T follicular helper cell (primary cell): ENCODE data around the gene CIRBP.
A peak's percentile ranks its signal among the peaks of the same experiment; 100 is the strongest.
"Not testable (repeated sequence)": the region's sequence is repeated elsewhere in the genome, so short reads cannot be mapped to it uniquely, and the experiment has no call there.

Experiments
- DNase-seq: peaks from one replicate; pipeline ENCODE4 v3.0.0-alpha.2; 2020; ENCODE audit warnings: low read depth

Gene CIRBP

GRCh38 chr19:1243768-1244692, 25.1 kb upstream of the CIRBP start:
- peak; percentile 79 for DNase-seq

DNA sequence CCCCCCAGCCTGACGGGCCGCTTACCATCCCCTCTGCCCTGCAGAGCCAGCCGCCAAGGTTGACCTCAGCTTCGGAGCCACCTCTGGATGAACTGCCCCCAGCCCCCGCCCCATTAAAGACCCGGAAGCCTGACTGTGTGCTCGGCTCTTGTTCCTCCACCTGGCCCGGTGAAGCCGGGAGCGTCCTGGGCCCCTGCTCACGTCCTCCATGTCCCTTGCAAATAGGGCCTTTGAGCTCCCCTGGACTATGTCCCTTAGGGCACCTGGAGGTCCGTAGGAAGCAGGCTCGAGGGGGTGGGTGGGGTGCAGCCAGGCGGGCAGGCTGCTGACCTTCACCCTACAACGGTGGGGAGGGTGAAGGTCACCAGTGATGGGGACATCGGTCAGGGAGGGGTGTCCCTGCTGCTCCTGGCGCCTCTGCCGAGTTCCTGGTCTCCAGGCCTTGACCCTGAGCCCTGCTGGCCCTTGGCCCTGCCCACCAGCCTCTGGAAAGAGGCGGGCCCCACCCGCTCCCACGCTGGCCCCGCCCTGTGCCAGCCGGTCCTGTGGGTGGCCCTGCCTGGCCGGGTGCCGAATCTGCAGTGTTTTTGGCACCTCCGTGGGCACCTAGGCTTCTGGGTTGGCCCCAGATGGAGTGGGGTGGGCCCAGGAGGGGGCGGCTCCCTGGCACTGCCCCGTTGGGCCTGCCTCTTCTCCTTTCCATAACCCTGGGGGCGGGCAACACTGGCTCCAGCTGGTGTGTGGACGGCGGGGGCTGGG, 24.3 kb upstream of the CIRBP start:
- no peak for DNase-seq

- DNase-seq, result no peak
Observed at GRCh38 chr19:1245494-1246264, 23.5 kb upstream of the CIRBP start.

GRCh38 chr19:1246265-1247087, 22.7 kb upstream of the CIRBP start:
- DNase-seq, result not testable (repeated sequence)

- DNase-seq, result no peak
Observed at GRCh38 chr19:1247748-1248138, 21.4 kb upstream of the CIRBP start.

DNA sequence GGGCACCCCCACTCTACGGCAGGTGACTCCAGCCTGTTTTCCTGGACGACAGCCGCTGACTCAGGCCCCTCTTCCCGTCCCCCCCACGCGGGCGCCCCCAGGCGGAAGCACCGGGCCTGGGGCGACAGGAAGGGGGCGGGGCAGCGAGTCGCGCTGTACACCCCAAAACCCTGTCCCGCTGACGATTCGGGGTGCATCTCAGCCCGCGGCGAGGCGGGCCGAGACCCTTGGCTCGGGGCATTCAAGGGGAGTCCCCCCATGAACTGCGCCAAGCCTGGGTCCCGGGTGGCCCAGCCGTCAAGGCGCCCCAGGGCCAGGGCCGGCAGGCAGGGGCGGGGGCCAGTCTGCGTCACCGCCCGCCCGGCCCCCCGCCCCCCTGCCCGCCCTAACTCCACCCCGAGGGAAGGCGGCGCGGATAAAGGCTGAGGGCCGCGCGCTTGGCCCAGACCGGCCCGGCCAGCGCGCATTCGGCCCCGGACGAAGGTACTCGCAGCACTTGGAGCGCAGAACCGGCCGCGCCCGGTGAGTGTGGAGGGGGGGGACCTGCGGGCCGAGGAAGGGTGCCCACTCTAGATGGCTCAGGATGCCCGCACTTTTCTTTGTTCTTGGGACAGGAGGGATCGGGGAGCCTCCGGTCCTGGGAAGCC, 20.9 kb upstream of the CIRBP start, which contains the start of gene MIDN:
Gene MIDN, plus strand, starts transcription at position 445 of the 647 bp plus-strand sequence. CDS start 1,714 bp downstream, outside the sequence.
- DNase-seq, result peak; percentile 63

- DNase-seq, result peak; percentile 82
Observed at GRCh38 chr19:1248786-1249297, 20.3 kb upstream of the CIRBP start.

GRCh38 chr19:1249298-1249989, 19.7 kb upstream of the CIRBP start:
- peak; percentile 90 for DNase-seq

DNA sequence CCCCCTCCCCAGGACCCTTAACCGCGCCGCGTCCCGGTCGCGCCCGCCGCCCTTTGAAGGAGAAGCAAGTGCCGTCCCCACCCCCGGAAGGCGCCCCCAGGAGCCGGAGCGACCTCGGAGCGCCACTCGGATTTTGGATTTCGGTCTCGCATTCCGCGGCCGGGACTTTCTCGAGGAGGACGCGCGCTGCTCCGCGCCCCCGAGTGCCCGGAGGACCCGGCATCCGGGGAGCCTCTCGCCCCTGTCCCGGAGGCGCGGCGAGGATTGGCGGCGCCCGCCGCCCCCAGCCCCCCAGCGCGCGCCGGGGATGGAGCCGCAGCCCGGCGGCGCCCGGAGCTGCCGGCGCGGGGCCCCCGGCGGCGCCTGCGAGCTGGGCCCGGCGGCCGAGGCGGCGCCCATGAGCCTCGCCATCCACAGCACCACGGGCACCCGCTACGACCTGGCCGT, 19.1 kb upstream of the CIRBP start:
- no peak for DNase-seq

DNA sequence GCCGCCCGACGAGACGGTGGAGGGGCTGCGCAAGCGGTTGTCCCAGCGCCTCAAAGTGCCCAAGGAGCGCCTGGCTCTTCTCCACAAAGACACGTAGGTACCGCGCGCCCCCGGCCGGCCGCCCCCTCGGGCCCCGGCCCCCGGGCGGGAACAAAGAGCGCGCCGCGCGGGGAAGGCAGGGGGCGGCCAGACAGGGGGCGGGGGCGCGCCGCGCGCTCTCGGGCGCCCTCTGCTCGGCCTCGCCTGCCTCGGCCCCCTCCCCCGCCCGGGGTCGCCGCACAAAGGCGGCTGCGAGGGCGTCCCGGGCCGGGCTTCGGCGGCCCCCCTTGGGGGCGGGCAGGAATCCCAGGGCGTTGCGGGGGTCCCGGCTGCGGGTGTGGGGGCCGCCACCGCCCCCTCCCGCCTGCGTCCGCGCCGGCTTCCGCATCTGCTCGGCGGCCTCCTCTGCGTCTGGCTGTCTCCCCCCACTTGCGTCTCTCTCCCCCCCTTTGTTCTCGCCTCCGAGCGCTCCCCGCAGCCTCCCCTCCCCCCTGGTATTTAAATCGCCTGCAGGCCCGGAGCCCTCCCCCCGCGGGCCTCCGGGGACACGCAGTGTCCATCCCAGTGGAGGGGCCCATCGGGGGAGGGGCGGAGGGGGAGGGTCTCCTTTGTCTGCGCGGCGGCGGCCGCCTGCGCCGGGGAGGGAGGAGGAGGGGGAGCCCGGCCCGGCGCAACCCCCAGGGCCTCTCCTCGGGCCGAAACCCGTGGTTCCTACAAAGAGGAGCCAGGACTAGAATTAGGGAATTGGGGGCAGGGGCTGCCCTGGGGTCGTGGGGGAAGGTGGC, 18.5 kb upstream of the CIRBP start:
- DNase-seq, result peak; percentile 59

DNA sequence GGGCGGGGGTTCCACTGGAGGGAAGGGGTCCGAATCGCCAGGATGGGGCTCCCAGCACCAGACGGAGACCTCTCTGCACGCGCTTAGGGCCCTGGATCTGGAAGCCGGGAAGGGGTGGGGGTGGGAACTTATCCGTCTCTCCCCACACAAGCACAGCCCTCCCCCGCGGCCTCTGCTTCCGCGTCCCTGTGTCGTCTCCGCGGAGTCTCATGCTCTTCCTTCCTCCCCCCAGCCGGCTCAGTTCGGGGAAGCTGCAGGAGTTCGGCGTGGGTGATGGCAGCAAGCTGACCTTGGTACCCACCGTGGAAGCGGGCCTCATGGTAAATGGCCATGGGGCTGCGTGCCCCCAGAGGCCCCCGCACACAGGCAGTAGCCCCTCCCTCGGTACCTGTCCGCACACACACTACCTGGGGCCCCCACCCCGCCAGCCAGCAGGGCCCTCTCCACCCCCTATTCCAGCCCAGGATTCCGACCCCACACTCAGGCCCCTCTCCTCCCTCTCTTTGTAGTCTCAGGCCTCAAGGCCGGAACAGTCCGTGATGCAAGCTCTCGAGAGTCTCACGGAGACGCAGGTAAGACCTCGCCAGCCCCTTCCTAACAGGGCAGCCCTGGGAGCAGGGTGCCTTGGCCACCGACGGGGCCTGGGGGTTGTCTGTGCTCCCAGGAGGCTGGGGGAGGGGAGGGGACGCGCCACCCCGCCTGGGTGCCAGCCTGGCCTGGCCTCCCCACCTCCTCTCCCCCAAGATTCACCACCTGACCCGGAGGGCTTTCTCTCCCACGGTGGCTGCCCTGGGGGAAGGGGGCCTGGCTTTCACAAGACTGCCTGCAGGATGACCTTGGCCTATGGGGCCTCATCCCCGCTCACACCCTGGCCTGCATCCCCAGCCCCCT, 17.6 kb upstream of the CIRBP start:
- peak; percentile 63 for DNase-seq

- DNase-seq, result no peak
Observed at GRCh38 chr19:1252221-1252820, 16.8 kb upstream of the CIRBP start.

GRCh38 chr19:1252821-1253513, 16.2 kb upstream of the CIRBP start:
- DNase-seq, result peak; percentile 63

- no peak for DNase-seq
Observed at GRCh38 chr19:1253514-1254080, 15.5 kb upstream of the CIRBP start.

GRCh38 chr19:1254081-1254527, 15.0 kb upstream of the CIRBP start:
- DNase-seq, result no peak

DNA sequence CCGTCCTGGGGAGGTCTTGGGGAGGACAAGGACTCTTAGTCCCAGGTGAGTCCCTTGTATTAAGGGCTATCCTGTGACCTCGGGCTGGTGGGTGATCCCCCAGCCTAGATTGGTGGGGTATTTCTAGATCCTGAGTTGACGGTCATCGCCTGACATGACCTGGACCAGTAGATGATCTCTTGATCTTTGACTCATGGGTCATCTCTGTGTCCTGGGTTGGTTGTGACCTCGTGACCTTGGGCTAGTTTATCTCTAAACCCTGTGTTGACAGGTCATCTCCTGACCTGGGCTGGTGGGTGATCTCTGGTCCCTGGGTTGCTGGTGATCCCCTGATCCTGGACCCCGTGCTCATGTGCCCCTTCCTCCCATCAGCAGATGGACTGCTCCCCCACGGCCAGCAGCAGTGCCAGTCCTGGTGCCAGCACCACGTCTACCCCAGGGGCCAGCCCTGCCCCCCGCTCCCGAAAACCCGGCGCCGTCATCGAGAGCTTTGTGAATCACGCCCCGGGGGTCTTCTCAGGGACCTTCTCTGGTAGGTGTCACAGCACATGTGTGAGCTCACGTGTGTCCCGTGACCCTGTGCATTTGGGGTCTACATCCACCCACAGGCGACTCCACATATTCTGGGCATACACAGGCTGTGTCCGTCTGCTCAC, 14.5 kb upstream of the CIRBP start:
- DNase-seq, result no peak
